Heart right ventricle (tissue), 16 donors: ENCODE measurements around the gene BTBD9. TPM values are rescaled to one million over a fixed set of nuclear protein-coding genes. Genes with fewer than 3 reads are reported as not detected.

ENCODE experiments used
- ATAC-seq, 8 donors: fragments of 200-7000 bp; cut with Tn5 transposase; one replicate each; pipeline ENCODE4 v1.9.1; 2020; ENCODE audit warnings: mild to moderate bottlenecking in 8 of 8, moderate library complexity in 8 of 8, moderate number of reproducible peaks in 1 of 8
- DNase-seq, 2 donors: peaks; one replicate each; pipeline ENCODE4 v3.0.0-alpha.2; 2020
- H3K27ac ChIP-seq, 10 donors: fragments of 200-600 bp; sonication (generic) in 2 of 10; one replicate each; pipeline versions ENCODE4 v1.5.0 to v1.8.0; 2020 to 2022; ENCODE audit warnings: mild to moderate bottlenecking in 3 of 10
- H3K27me3 ChIP-seq, 7 donors: fragments of 200-600 bp; one replicate each; pipeline ENCODE4 v1.8.0; 2021 to 2022; ENCODE audit warnings: mild to moderate bottlenecking in 2 of 7
- H3K36me3 ChIP-seq, 9 donors: fragments of 200-600 bp; sonication (generic) in 1 of 9; one replicate each; pipeline versions ENCODE4 v1.5.0 to v1.8.0; 2020 to 2022; ENCODE audit warnings: mild to moderate bottlenecking in 2 of 9
- H3K4me1 ChIP-seq, 9 donors: fragments of 200-600 bp; sonication (generic) in 1 of 9; one replicate each; pipeline versions ENCODE4 v1.5.0 to v1.8.0; 2020 to 2022; ENCODE audit warnings: mild to moderate bottlenecking in 4 of 9
- H3K4me3 ChIP-seq, 10 donors: fragments of 200-600 bp; sonication (generic) in 2 of 10; one replicate each; pipeline versions ENCODE4 v1.5.0 to v1.8.0; 2020 to 2022; ENCODE audit warnings: mild to moderate bottlenecking in 7 of 10, moderate library complexity in 2 of 10
- H3K9me3 ChIP-seq, 11 donors: fragments of 200-600 bp in 10 of 11; sonication (generic) in 2 of 11; one replicate each; pipeline versions ENCODE4 v1.5.0 to v1.8.0; 2013 to 2022; ENCODE audit warnings: mild to moderate bottlenecking in 2 of 11, control low read depth in 1 of 11, moderate library complexity in 1 of 11
- WGBS, 2 donors: extraction: QIAGEN DNeasy Blood & Tissue Kit; methylation state at CpG; one replicate each; pipeline ENCODE4 v1.1.7; 2013; ENCODE audit warnings: inconsistent platforms in 1 of 2; 5-methylcytosine and 5-hydroxymethylcytosine counted together
- intact Hi-C, 10 donors: fragments of 100-400 bp; cut with DNase I; formaldehyde crosslinking; loops; one replicate each; pipeline versions ENCODE4 v1.11.1 to v1.14.2; 2022
- polyA plus RNA-seq, 2 donors: library from polyadenylated mRNA; stranded (reverse); fragments of 200-250 nt; gene quantifications; one replicate each; pipeline ENCODE4 v1.2.3, GENCODE V29; 2013
- total RNA-seq, 10 donors: library from RNA; stranded (reverse); fragmentation: NEBNext Ultra II Directional in 3 of 10; extraction: Animal tissue kit (Norgen Biotek cat#: 25700) in 3 of 10; gene quantifications; one replicate each; pipeline versions ENCODE4 v1.2.1 to v1.2.4, GENCODE V29; 2021 to 2023
- TF ChIP-seq, protein P1 (sequence below), 9 donors: fragments of 200-600 bp; sonication (generic) in 2 of 9; IDR thresholded peaks; one replicate each; pipeline versions ENCODE4 v1.5.0 to v1.8.0; 2021 to 2022; ENCODE audit warnings: antibody characterized with exemption in 9 of 9, mild to moderate bottlenecking in 5 of 9, moderate library complexity in 1 of 9
- donor health status: Arrhythmogenic right ventricular cardiomyopathy.
- donor health status: ischemic (EF 13 %, LVEDD 7.1; RV severe dilation, severe dysfunction).
- donor health status: healthy with polysubstance abuse.
- donor health status: DM: no; HTN: yes; CAD: no.
- donor health status: DM: no; HTN: no; CAD: no.
- donor health status: ischemic (EF 25% LVEDD 6.9; RV normal size, moderate dysfunction).
- donor health status: ischemic (EF 25% LVEDD 5.7; RV mildly dilated, moderate dysfunction).
- donor health status: healthy.
- donor health status: DM: yes; HTN: yes; CAD: no.
- donor health status: Ischemic cardiomyopathy.
- donor health status: ischemic (EF 35%, LVEDD 5.7; RV mildly dilated, moderate dysfunction).
- donor health status: nonischemic (EF 11% LVEDD 7.7; RV severe dilation, severe dysfunction).
- donor health status: DM: yes; HTN: yes; CAD: no.
- donor health status: PGD.
- donor health status: ischemic (EF 29% LVEDD 5.4; RV normal size, mild dysfunction).
- donor health status: nonischemic (EF 23%, LVEDD 6.1; RV moderate dilation, normal function).

Gene BTBD9
- total and polyA plus RNA-seq, 12 donors: 4.2 to 27.7 (median 18.3) TPM

GRCh38 chr6:38178584-38178886, 461.2 kb downstream of the BTBD9 start:
- Histone ChIP-seq H3K27ac (no peak overlapping the region), H3K36me3 (peaks cover 0 to 13% (median 0%) of the 10 kb centered on the region in 9 donors), H3K4me1 (peaks cover 0 to 7% (median 0%) of the 10 kb centered on the region in 9 donors), H3K4me3 (no peak overlapping the region), H3K9me3 (no peaks in the 10 kb centered on the region), H3K27me3 (no peaks in the 10 kb centered on the region)
- WGBS, 2 donors: 90 to 98% methylated on average over 2 of the region's 2 CpGs
- TF ChIP-seq, protein P1, sequence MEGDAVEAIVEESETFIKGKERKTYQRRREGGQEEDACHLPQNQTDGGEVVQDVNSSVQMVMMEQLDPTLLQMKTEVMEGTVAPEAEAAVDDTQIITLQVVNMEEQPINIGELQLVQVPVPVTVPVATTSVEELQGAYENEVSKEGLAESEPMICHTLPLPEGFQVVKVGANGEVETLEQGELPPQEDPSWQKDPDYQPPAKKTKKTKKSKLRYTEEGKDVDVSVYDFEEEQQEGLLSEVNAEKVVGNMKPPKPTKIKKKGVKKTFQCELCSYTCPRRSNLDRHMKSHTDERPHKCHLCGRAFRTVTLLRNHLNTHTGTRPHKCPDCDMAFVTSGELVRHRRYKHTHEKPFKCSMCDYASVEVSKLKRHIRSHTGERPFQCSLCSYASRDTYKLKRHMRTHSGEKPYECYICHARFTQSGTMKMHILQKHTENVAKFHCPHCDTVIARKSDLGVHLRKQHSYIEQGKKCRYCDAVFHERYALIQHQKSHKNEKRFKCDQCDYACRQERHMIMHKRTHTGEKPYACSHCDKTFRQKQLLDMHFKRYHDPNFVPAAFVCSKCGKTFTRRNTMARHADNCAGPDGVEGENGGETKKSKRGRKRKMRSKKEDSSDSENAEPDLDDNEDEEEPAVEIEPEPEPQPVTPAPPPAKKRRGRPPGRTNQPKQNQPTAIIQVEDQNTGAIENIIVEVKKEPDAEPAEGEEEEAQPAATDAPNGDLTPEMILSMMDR (IDR thresholded peaks at IDR 0.05): no peak
- intact Hi-C loops: no loop called here
- DNase-seq: no peak
- no peak for ATAC-seq

DNA sequence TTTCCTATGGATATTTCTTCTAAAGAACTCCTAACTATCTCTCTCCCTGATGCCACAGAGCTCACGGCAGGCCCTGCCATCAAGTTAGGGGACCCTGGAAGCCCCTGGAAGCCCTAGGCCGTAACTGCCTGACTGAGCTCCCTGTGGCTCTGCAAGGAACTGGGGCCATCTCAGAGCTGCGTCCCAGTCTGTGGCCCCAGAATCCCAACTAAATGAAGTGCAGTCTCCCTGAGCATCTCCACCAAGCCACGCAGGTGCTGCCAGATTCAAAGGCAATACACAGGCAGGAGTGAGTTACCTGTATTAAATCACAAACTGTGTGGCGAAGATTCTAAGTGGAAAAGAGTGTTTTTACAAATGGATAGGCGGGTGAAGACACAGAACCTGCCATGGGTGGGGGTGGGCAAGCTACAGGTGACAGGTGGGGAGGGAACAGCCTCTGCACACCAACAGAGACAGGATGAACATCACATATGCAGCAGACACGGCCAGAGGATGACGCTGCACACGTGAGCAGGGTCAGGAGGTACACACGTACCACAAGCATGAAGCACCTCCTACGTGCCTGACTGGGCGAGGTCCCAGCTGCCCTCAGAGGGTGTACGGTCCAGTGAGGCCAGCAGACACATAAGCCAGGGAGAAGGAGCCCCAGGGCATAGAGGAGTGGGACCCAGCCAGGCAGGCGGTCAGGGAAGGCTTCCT, 461.7 kb downstream of the BTBD9 start:
- peaks cover 0 to 18% (median 0%) of the 10 kb centered on the region in 9 donors for H3K36me3 ChIP-seq
- intact Hi-C loops: no loop called here
- H3K4me1 ChIP-seq: peaks cover 0 to 7% (median 0%) of the 10 kb centered on the region in 9 donors
- no peak overlapping the region for H3K4me3 ChIP-seq
- DNase-seq (no peak), ATAC-seq (no peak)
- peak overlapping the region in 2 of 10 donors; percentile 14 to 69 for H3K27ac ChIP-seq
- 87 to 95% methylated on average over 14 of the region's 14 CpGs for WGBS, 2 donors
- H3K9me3 ChIP-seq: no peaks in the 10 kb centered on the region
- no peaks in the 10 kb centered on the region for H3K27me3 ChIP-seq
- TF ChIP-seq, protein P1 (IDR thresholded peaks at IDR 0.05): no peak

DNA sequence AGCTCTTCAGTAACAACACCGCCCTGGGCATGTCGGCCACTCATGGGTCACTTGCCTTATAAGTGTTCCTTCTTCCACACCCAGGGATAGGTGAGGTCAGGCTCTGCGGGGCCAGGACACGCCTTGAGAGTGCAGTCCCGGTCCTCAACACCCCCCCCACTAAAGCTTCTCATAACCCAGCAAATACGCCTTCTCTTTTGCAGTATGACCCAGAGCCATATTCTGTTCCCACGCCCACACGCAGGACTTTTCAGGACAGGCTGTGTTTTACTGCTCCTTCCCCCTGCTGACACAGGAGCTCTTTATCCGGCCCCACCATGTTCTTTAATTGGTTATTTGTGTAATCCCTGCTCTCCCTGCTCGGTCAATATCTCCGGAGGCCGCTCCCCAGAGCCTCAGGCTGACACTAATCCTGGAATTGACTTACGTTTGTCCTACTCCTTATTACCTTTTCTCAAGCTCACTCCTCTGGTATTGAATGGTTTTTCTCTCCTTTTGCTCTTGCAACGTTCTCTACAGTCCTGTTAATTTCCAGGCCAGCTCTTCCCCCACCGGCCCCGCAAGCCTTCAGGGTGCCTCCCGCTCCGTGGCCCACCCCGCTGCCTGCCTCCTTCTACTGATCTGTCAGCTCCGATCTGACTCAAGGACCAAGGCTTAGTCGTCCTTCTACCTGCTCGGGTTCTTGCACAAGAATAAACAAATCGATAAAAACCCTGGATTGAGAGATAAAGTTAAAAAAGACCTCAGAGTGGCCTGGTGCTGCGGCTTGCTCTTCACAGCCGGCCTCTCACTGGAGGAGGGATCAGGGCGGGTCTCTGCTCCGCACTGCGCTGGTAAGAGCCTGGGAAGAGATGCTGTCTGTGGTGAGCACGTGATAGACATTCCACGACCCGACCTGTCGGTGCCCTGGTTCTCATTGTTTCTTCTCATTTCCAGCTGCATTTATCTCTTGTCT, 462.7 kb downstream of the BTBD9 start:
- Histone ChIP-seq H3K9me3 (no peaks in the 10 kb centered on the region), H3K4me1 (peaks cover 0 to 7% (median 0%) of the 10 kb centered on the region in 9 donors), H3K36me3 (peaks cover 0 to 18% (median 0%) of the 10 kb centered on the region in 9 donors), H3K4me3 (no peak overlapping the region), H3K27me3 (no peaks in the 10 kb centered on the region), H3K27ac (peak overlapping the region in 5 of 10 donors; percentile 14 to 69 (median 27))
- TF ChIP-seq, protein P1 (IDR thresholded peaks at IDR 0.05): no peak
- peak in 7 of 8 donors; percentile 20 to 68 (median 49) for ATAC-seq
- intact Hi-C loops: no loop called here
- WGBS, 2 donors: 66 to 70% methylated on average over 32 of the region's 32 CpGs
- peak in 1 of 2 donors; percentile 40 for DNase-seq

GRCh38 chr6:38175786-38176185, 463.9 kb downstream of the BTBD9 start:
- TF ChIP-seq, protein P1 (IDR thresholded peaks at IDR 0.05): no peak
- WGBS, 2 donors: 95% methylated on average over 11 of the region's 11 CpGs
- DNase-seq (no peak), ATAC-seq (no peak)
- peaks cover 0 to 18% (median 0%) of the 10 kb centered on the region in 9 donors for H3K36me3 ChIP-seq
- H3K4me3 ChIP-seq: no peak overlapping the region
- H3K4me1 ChIP-seq: peaks cover 0 to 7% (median 0%) of the 10 kb centered on the region in 9 donors
- H3K27ac ChIP-seq: no peak overlapping the region
- intact Hi-C loops: no loop called here
- H3K9me3 ChIP-seq: no peaks in the 10 kb centered on the region
- no peaks in the 10 kb centered on the region for H3K27me3 ChIP-seq
